K562 (cell line): Measurements from ENCODE around the gene ALG12. TPM values are rescaled to one million over a fixed set of nuclear protein-coding genes. Genes with fewer than 3 reads are reported as not detected.

Source experiments
- ATAC-seq: fragments of 200-7000 bp; cut with Tn5 transposase; 3 replicates; pipeline ENCODE4 v1.9.1; 2020; ENCODE audit warnings: moderate library complexity
- BruUV-seq: library from RNA; stranded (reverse); fragments of 400-500 nt; replicated peaks from 2 replicates; lab custom pipeline; 2021; lab: Mats Ljungman, UMichigan
- CTCF ChIA-PET: fragments of 300-600 bp; formaldehyde crosslinking; extraction: SDS; loops from one replicate; lab custom pipeline; 2021; ENCODE audit warnings: low intra/inter-chr PET ratio; lab: Yijun Ruan, JAX
- POLR2A ChIA-PET: fragments of 300-600, 350-650 bp; sonication (Branson Sonifier 250); formaldehyde crosslinking; extraction: SDS; loops from one replicate; lab custom pipeline; 2021; ENCODE audit warnings: antibody characterized with exemption, inconsistent platforms; lab: Yijun Ruan, JAX
- DNase-seq, 4 experiments: peaks; one replicate each; pipeline versions ENCODE4 v3.0.0 to v3.0.0-alpha.2; 2011 to 2018; ENCODE audit warnings: low spot score in 3 of 4, mixed read lengths in 3 of 4; ENCODE audit errors: extremely low read depth in 1 of 4
- FAIRE-seq: peaks from 2 replicates; lab custom pipeline; 2011; peaks lifted over from hg19 to GRCh38; lab: Jason Lieb, UNC
- H2AFZ ChIP-seq: 2 replicates; pipeline ENCODE4 v1.6.0; 2011; ENCODE audit warnings: low read depth, low read length, control low read depth, inconsistent platforms
- H3K27ac ChIP-seq: fragments of 200-600 bp; 3 replicates; pipeline ENCODE4 v1.8.0; 2011; ENCODE audit warnings: low read depth, mild to moderate bottlenecking, control low read depth, inconsistent platforms, low read length, moderate library complexity, mixed read lengths; ENCODE audit errors: extremely low read depth
- H3K27me3 ChIP-seq, 2 experiments: fragments of 300-600 bp in 1 of 2; 2 replicates in 1 of 2; 3 replicates in 1 of 2; pipeline versions ENCODE4 v1.6.0 to v1.8.0; 2011; ENCODE audit warnings: inconsistent platforms in 2 of 2, low read length in 2 of 2, mild to moderate bottlenecking in 1 of 2, mixed read lengths in 1 of 2, moderate library complexity in 1 of 2; ENCODE audit not compliant: control insufficient read depth in 2 of 2, insufficient read depth in 2 of 2
- H3K36me3 ChIP-seq: fragments of 300-600 bp; 3 replicates; pipeline ENCODE4 v1.8.0; 2011; ENCODE audit warnings: mild to moderate bottlenecking, low read length, inconsistent platforms; ENCODE audit not compliant: control insufficient read depth, insufficient read depth
- H3K4me1 ChIP-seq, 2 experiments: fragments of 200-600 bp in 1 of 2; replicated peaks in 1 of 2; 2 replicates in 1 of 2; 3 replicates in 1 of 2; pipeline versions ENCODE4 v1.5.1 to v1.8.0; 2011; ENCODE audit warnings: inconsistent platforms in 2 of 2, low read length in 2 of 2, mild to moderate bottlenecking in 1 of 2, mixed read lengths in 1 of 2, moderate library complexity in 1 of 2; ENCODE audit not compliant: control insufficient read depth in 2 of 2, insufficient read depth in 2 of 2
- H3K4me2 ChIP-seq: 2 replicates; pipeline ENCODE4 v1.6.1; 2011; ENCODE audit warnings: low read length, control low read depth, inconsistent platforms, mixed read lengths; ENCODE audit not compliant: insufficient read depth
- H3K4me3 ChIP-seq: fragments of 200-600 bp; sonication (generic), shearing (Covaris generic); 2 replicates; pipeline ENCODE4 v1.5.1; 2016; ENCODE audit warnings: control low read depth, inconsistent platforms
- H3K79me2 ChIP-seq: fragments of 200-600 bp; 3 replicates; pipeline ENCODE4 v1.8.0; 2011; ENCODE audit warnings: low read length, inconsistent platforms; ENCODE audit not compliant: control insufficient read depth, insufficient read depth
- H3K9ac ChIP-seq, 2 experiments: 2 replicates each; pipeline versions ENCODE4 v1.6.0 to v1.6.1; 2011; ENCODE audit warnings: low read depth in 2 of 2, low read length in 2 of 2, control low read depth in 1 of 2, inconsistent platforms in 1 of 2, mild to moderate bottlenecking in 1 of 2, mixed read lengths in 1 of 2; ENCODE audit not compliant: insufficient read depth in 1 of 2
- H3K9me1 ChIP-seq: one replicate; pipeline ENCODE4 v1.6.0; 2011; ENCODE audit warnings: inconsistent platforms, mild to moderate bottlenecking, low read length, moderate library complexity; ENCODE audit not compliant: control insufficient read depth, insufficient read depth
- H3K9me3 ChIP-seq: replicated peaks from 2 replicates; pipeline ENCODE4 v1.5.1; 2011; ENCODE audit warnings: low read depth, low read length, inconsistent platforms; ENCODE audit not compliant: control insufficient read depth, insufficient read depth
- H4K20me1 ChIP-seq: replicated peaks from 2 replicates; pipeline ENCODE4 v1.6.1; 2011; ENCODE audit warnings: low read length, inconsistent platforms, mixed read lengths; ENCODE audit not compliant: control insufficient read depth, insufficient read depth
- EGR1 ChIP-seq: fragments of 450-650 bp; conservative IDR thresholded peaks from 2 replicates; pipeline ENCODE4 v1.6.1; 2017; ENCODE audit warnings: mild to moderate bottlenecking
- MEIS2 ChIP-seq: fragments of 450-650 bp; IDR thresholded peaks from 2 replicates; pipeline ENCODE4 v1.6.1; 2014; ENCODE audit warnings: mild to moderate bottlenecking; ENCODE audit not compliant: partially characterized antibody
- NCOA6 ChIP-seq: fragments of 450-650 bp; IDR thresholded peaks from 2 replicates; pipeline ENCODE4 v1.6.1; 2017; ENCODE audit warnings: mild to moderate bottlenecking
- NELFE ChIP-seq: IDR thresholded peaks from 2 replicates; pipeline ENCODE4 v1.6.1; 2011; ENCODE audit warnings: mild to moderate bottlenecking; ENCODE audit not compliant: insufficient read depth, insufficient read length
- PHF8 ChIP-seq: fragments of 200-600 bp; sonication (generic); IDR thresholded peaks from 2 replicates; pipeline ENCODE4 v1.6.1; 2012; ENCODE audit warnings: mixed run types, mild to moderate bottlenecking, inconsistent platforms, low read length, moderate library complexity, borderline replicate concordance
- RCOR1 ChIP-seq, 2 experiments: IDR thresholded peaks; 2 replicates each; pipeline ENCODE4 v1.6.1; 2012; ENCODE audit warnings: low read depth in 2 of 2, low read length in 2 of 2, borderline replicate concordance in 1 of 2, improper control_type of control experiment in 1 of 2
- SAP30 ChIP-seq: fragments of 200-600 bp; sonication (generic); IDR thresholded peaks from 2 replicates; pipeline ENCODE4 v1.6.1; 2012; ENCODE audit warnings: borderline replicate concordance, low read depth, mild to moderate bottlenecking, moderate library complexity, low read length, control low read depth, inconsistent platforms; ENCODE audit not compliant: insufficient read depth, poor library complexity, severe bottlenecking
- TEAD4 ChIP-seq, 2 experiments: sonication (generic) in 1 of 2; formaldehyde crosslinking in 1 of 2; IDR thresholded peaks; 2 replicates each; pipeline versions ENCODE4 v1.6.1 to v1.8.0; 2012 to 2022; ENCODE audit warnings: borderline replicate concordance in 1 of 2, inconsistent platforms in 1 of 2, low read length in 1 of 2, mild to moderate bottlenecking in 1 of 2, missing genetic modification reagents in 1 of 2
- ZC3H8 ChIP-seq: fragments of 450-650 bp; IDR thresholded peaks from 2 replicates; pipeline ENCODE4 v1.6.1; 2017
- ZNF445 ChIP-seq: fragments of 250-450 bp; sonication (Bioruptor Pico); IDR thresholded peaks from 2 replicates; pipeline ENCODE4 v1.4.0; 2020; ENCODE audit warnings: low read depth, mild to moderate bottlenecking, moderate library complexity
- WGBS: fragments of 100-300 bp; shearing (Covaris generic); methylation state at CpG from one replicate; pipeline ENCODE4 v1.1.6; 2016; ENCODE audit warnings: low coverage, mixed read lengths; ENCODE audit not compliant: insufficient coverage; ENCODE audit errors: missing lambda C conversion rate; 5-methylcytosine and 5-hydroxymethylcytosine counted together
- in situ Hi-C: fragments of 300-500 bp; cut with MboI; formaldehyde crosslinking; loops from 4 replicates; pipeline ENCODE4 v1.15.0; 2018; ENCODE audit warnings: inconsistent platforms, mixed read lengths
- intact Hi-C: fragments of 100-400 bp; cut with micrococcal nuclease; formaldehyde crosslinking; loops from 2 replicates; pipeline ENCODE4 v1.14.2; 2022
- polyA plus RNA-seq, 8 experiments: library from polyadenylated mRNA; depleted of rRNA in 4 of 8; stranded (reverse) in 5 of 8; unstranded in 3 of 8; fragments of >200 nt; fragmentation: Nextera tagmentation in 2 of 8; fragmentation: Illumina TruSeq in 1 of 8; extraction: Ambion mirVana in 2 of 8; extraction: Trizol in 1 of 8; gene quantifications; 2 replicates each; pipeline versions ENCODE4 v1.2.1 to v1.2.3, GENCODE V29; 2011 to 2014; ENCODE audit warnings: inconsistent platforms in 1 of 8, missing spikeins in 1 of 8
- total RNA-seq, 7 experiments: library from RNA; depleted of rRNA in 6 of 7; stranded (reverse); fragments of >200 nt in 6 of 7; fragmentation: Illumina TruSeq in 2 of 7; extraction: Trizol in 2 of 7; gene quantifications; 2 replicates each; pipeline versions ENCODE4 v1.2.1 to v1.2.3, GENCODE V29; 2011 to 2021; ENCODE audit warnings: low replicate concordance in 1 of 7
- TF ChIP-seq, protein P1 (sequence below): fragments of 200-800 bp; sonication (Bioruptor generic); IDR thresholded peaks from 2 replicates; pipeline ENCODE4 v1.6.1; 2017; ENCODE audit warnings: missing genetic modification characterization, missing compliant biosample characterization
- TF ChIP-seq, protein P2 (sequence below): sonication (generic); formaldehyde crosslinking; IDR thresholded peaks from 2 replicates; pipeline ENCODE4 v1.8.0; 2022; ENCODE audit warnings: missing genetic modification reagents, mild to moderate bottlenecking, moderate library complexity, borderline replicate concordance
- TF ChIP-seq, protein P3 (sequence below): fragments of 250-450 bp; sonication (Bioruptor Pico); IDR thresholded peaks from 2 replicates; pipeline ENCODE4 v1.8.0; 2022; ENCODE audit warnings: inconsistent platforms

ALG12 gene
- total and polyA plus RNA-seq, 9 of the 15 experiments (the other 6 are each of a cell fraction or from before 2014, with no cell fraction given): 0.20 to 8.5 (median 3.4) TPM

DNA sequence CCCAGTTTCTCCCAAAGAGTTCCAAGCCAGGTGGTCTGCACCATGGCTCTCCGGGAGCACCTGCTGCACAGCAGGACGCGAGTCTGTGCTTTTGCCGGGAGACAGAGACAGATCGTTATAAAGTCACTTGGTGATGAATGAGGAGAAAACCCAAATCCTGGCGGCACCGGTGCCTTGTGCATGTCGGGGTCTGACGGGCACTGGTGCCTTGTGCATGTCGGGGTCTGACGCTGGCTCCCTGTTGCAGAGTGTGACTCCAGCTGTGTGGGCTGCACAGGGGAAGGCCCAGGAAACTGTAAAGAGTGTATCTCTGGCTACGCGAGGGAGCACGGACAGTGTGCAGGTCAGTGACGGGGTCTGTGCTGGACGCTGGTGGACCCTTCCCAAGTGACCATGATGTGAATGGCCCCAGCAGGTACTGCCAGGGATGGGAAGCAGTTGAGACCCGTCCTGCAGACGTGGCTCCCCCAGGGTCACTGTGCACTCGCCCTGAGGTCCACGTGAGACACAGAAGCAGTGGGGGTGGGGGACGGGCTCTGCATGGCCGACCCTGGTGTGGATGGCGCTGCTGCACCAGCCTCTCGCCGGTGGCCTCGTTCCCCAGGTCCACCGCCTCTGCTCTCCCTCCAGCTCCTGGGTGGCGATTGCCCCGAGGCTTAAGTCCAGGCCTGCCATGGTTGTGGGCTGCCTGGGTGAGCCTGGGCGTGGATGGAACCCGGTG is 6.0 kb upstream of the ALG12 start:
- H3K79me2 ChIP-seq: no peaks in the 10 kb centered on the region
- no peaks in the 10 kb centered on the region for H3K27me3 ChIP-seq
- intact Hi-C loops (no loop called here), in situ Hi-C loops (loop anchor here (5.0 kb wide), 1 partner anchor 157 kb away; no protein-coding TSS in a partner anchor)
- ATAC-seq: no peak
- H3K27ac ChIP-seq: no peak overlapping the region
- no peak for TF ChIP-seq ZNF445 (CRISPR knock-in tag)
- no peak for TF ChIP-seq ZC3H8
- TF ChIP-seq MEIS2: no peak
- no peak for TF ChIP-seq SAP30
- TF ChIP-seq, protein P1, sequence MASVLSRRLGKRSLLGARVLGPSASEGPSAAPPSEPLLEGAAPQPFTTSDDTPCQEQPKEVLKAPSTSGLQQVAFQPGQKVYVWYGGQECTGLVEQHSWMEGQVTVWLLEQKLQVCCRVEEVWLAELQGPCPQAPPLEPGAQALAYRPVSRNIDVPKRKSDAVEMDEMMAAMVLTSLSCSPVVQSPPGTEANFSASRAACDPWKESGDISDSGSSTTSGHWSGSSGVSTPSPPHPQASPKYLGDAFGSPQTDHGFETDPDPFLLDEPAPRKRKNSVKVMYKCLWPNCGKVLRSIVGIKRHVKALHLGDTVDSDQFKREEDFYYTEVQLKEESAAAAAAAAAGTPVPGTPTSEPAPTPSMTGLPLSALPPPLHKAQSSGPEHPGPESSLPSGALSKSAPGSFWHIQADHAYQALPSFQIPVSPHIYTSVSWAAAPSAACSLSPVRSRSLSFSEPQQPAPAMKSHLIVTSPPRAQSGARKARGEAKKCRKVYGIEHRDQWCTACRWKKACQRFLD (CRISPR knock-in tag): no peak
- no peak for TF ChIP-seq NCOA6
- no peak for TF ChIP-seq RCOR1 (IDR thresholded peaks at IDR 0.05; ENCODE audit: borderline replicate concordance in 1 of 2, low read depth in 2 of 2, low read length in 2 of 2)
- no peak for TF ChIP-seq TEAD4 (IDR thresholded peaks at IDR 0.05; ENCODE audit: low read length)
- TF ChIP-seq TEAD4 (CRISPR knock-in tag; IDR thresholded peaks at IDR 0.05; ENCODE audit: borderline replicate concordance): no peak
- TF ChIP-seq, protein P2, sequence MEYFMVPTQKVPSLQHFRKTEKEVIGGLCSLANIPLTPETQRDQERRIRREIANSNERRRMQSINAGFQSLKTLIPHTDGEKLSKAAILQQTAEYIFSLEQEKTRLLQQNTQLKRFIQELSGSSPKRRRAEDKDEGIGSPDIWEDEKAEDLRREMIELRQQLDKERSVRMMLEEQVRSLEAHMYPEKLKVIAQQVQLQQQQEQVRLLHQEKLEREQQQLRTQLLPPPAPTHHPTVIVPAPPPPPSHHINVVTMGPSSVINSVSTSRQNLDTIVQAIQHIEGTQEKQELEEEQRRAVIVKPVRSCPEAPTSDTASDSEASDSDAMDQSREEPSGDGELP (CRISPR knock-in tag): no peak
- no peak for TF ChIP-seq EGR1
- no peak for TF ChIP-seq NELFE
- TF ChIP-seq PHF8: no peak
- TF ChIP-seq, protein P3, sequence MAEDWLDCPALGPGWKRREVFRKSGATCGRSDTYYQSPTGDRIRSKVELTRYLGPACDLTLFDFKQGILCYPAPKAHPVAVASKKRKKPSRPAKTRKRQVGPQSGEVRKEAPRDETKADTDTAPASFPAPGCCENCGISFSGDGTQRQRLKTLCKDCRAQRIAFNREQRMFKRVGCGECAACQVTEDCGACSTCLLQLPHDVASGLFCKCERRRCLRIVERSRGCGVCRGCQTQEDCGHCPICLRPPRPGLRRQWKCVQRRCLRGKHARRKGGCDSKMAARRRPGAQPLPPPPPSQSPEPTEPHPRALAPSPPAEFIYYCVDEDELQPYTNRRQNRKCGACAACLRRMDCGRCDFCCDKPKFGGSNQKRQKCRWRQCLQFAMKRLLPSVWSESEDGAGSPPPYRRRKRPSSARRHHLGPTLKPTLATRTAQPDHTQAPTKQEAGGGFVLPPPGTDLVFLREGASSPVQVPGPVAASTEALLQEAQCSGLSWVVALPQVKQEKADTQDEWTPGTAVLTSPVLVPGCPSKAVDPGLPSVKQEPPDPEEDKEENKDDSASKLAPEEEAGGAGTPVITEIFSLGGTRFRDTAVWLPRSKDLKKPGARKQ (CRISPR knock-in tag): no peak
- H2AFZ ChIP-seq: no peak overlapping the region
- H3K4me3 ChIP-seq: no peak overlapping the region
- H3K4me2 ChIP-seq: no peak overlapping the region
- H3K9ac ChIP-seq: no peak overlapping the region
- 74% methylated on average over 11 of the region's 31 CpGs for WGBS
- peaks cover under 1 to 25% of the 10 kb centered on the region in 2 experiments; a peak in 4 of 5 replicates for H3K4me1 ChIP-seq
- POLR2A ChIA-PET: no interaction called here
- peaks cover 13% of the 10 kb centered on the region; the same call in 1 of the 3 replicates for H3K36me3 ChIP-seq
- H4K20me1 ChIP-seq: 0 out of 2 replicates have a peak, but pooled peaks cover 3% of the 10 kb centered on the region
- no peaks in the 10 kb centered on the region for H3K9me3 ChIP-seq
- BruUV-seq: no TSS peak
- no peaks in the 10 kb centered on the region for H3K9me1 ChIP-seq
- CTCF ChIA-PET: no interaction called here
- DNase-seq: no peak
- FAIRE-seq: no peak
